ENCODE measurements around the gene ZNF311.

Gene ZNF311

DNA sequence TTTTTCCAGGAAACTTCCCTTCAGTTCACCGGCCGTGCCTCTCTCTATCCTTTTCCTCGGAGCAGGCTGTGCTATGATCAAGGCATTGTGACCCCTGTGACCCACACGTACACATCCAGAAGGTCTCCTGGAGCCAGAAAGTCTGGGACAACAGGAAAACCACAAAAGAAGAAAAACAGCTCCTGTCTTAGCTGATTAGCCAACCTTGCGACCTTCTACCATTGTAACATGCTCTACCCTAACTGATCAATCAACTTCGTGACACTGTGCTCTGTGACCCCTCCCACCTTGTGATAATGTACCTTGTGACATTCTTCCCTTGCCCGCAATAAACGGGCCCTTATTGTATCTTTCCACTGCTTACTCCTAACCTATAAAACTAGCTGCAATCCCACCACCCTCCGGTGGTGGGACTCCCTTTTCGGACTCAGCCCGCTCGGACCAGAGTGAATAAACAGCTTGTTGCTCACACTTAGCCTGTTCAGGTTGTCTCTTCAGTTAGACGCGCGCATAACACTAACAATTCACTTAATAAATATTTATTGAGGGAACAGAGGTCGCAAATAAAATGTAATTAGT lies 24.2 kb downstream of the ZNF311 start:
- peak; percentile 81 for ATAC-seq
- no peak for TF ChIP-seq PPARA (CRISPR knock-in tag; IDR thresholded peaks at IDR 0.05; ENCODE audit: borderline replicate concordance)
- TF ChIP-seq, protein P1, sequence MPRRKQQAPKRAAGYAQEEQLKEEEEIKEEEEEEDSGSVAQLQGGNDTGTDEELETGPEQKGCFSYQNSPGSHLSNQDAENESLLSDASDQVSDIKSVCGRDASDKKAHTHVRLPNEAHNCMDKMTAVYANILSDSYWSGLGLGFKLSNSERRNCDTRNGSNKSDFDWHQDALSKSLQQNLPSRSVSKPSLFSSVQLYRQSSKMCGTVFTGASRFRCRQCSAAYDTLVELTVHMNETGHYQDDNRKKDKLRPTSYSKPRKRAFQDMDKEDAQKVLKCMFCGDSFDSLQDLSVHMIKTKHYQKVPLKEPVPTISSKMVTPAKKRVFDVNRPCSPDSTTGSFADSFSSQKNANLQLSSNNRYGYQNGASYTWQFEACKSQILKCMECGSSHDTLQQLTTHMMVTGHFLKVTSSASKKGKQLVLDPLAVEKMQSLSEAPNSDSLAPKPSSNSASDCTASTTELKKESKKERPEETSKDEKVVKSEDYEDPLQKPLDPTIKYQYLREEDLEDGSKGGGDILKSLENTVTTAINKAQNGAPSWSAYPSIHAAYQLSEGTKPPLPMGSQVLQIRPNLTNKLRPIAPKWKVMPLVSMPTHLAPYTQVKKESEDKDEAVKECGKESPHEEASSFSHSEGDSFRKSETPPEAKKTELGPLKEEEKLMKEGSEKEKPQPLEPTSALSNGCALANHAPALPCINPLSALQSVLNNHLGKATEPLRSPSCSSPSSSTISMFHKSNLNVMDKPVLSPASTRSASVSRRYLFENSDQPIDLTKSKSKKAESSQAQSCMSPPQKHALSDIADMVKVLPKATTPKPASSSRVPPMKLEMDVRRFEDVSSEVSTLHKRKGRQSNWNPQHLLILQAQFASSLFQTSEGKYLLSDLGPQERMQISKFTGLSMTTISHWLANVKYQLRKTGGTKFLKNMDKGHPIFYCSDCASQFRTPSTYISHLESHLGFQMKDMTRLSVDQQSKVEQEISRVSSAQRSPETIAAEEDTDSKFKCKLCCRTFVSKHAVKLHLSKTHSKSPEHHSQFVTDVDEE (CRISPR knock-in tag; IDR thresholded peaks at IDR 0.05): 0 out of 2 replicates have a peak, but pooled peaks have one; percentile 47

DNA sequence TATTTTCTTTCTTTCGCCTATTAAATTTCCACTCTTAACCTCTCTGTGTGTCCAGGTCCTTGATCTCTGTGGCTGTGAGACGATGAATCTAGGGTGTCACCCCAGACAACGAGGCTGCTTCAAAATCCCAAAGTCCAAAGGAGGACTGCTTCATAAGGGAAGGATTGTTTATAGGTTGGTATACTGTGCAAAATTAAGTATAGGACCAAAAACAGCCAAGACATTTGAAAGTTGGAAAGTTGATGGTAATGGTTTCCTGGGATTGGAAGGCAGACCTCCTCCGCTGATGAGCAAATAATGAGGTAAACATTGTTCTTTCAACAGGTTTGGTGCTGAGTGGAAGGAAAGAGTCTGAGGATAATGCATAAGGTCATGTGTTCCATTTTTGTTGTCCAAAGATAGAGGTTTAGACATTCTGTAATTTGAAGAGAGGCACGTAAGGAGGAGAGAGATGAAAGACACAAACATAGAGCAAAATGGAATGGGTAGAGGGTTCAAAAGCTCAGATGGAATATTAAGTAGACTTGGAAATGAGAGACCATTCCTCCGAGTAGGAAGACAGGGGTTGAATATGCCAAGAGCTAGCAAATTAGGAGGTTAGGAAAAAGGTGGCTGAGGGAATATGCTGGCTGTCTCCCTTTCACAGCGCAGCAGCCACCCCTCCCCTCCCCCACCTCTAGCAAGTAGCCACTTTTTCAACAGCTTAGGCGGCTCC lies 24.8 kb downstream of the ZNF311 start:
- no peak for ATAC-seq
- TF ChIP-seq CSDC2 (CRISPR knock-in tag; IDR thresholded peaks at IDR 0.05) (no peak), TOX (CRISPR knock-in tag; IDR thresholded peaks at IDR 0.05; ENCODE audit: borderline replicate concordance) (no peak)
- TF ChIP-seq, protein P1 (CRISPR knock-in tag; IDR thresholded peaks at IDR 0.05): no peak

DNA sequence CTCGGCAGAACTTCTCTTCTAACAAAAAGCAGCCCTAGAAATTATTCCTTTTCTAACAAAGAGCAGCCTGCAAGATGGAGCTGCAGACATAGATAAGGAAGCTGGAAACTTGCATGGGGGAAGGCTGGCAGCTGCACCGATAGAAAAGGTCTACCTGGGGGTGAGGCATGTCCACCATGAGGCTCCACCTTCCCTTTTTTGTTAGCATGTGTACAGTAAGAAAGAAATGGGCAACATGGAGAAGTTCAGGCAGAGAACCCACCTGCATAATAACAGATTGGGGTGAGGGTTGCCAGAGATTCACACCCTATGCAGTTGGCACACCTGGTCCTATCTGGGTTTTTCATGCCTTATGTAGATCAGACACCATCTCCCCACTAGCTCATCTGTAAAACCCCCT lies 25.4 kb downstream of the ZNF311 start:
- no peak for TF ChIP-seq ZFP3 (CRISPR knock-in tag; IDR thresholded peaks at IDR 0.05)
- TF ChIP-seq, protein P2, sequence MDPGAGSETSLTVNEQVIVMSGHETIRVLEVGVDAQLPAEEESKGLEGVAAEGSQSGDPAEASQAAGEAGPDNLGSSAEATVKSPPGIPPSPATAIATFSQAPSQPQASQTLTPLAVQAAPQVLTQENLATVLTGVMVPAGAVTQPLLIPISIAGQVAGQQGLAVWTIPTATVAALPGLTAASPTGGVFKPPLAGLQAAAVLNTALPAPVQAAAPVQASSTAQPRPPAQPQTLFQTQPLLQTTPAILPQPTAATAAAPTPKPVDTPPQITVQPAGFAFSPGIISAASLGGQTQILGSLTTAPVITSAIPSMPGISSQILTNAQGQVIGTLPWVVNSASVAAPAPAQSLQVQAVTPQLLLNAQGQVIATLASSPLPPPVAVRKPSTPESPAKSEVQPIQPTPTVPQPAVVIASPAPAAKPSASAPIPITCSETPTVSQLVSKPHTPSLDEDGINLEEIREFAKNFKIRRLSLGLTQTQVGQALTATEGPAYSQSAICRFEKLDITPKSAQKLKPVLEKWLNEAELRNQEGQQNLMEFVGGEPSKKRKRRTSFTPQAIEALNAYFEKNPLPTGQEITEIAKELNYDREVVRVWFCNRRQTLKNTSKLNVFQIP (CRISPR knock-in tag; IDR thresholded peaks at IDR 0.05; ENCODE audit: borderline replicate concordance, low read depth): no peak
- no peak for TF ChIP-seq TCF4 (CRISPR knock-in tag; IDR thresholded peaks at IDR 0.05; ENCODE audit: borderline replicate concordance)
- no peak for TF ChIP-seq SNAI2 (CRISPR knock-in tag; IDR thresholded peaks at IDR 0.05)
- TF ChIP-seq GLIS3 (CRISPR knock-in tag; IDR thresholded peaks at IDR 0.05): no peak
- TF ChIP-seq ISL1 (CRISPR knock-in tag; IDR thresholded peaks at IDR 0.05): no peak
- TF ChIP-seq ESRRG (CRISPR knock-in tag; IDR thresholded peaks at IDR 0.05): no peak
- no peak for ATAC-seq

DNA sequence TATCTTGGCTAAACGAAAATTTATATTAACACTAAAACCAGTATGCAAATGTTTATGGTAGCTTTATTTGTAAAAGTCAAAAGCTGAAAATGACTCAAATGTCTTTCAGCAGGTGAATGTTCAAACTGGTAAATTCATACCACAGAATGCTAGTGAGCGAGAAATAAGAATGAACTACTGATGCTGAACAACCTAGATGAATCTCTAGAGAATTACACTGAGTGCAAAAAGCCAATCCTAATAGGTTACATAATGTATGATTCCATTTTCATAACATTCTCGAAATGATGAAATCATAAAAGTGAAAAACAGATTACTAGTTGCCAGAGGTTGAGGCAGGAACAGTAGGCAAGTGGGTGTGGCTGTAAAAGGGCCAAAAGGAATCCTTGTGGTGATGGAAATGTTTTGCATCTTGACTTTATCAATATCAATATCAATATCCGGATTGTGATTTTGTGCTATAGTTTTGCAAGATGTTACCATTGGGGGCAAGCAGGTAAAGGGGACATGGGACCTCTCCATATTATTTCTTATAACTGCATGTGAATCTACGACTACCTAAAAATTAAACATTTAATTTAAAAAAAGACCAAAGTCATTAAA lies 26.1 kb downstream of the ZNF311 start:
- TF ChIP-seq SNAI2 (CRISPR knock-in tag; IDR thresholded peaks at IDR 0.05): no peak
- no peak for TF ChIP-seq TCF4 (CRISPR knock-in tag; IDR thresholded peaks at IDR 0.05; ENCODE audit: borderline replicate concordance)
- TF ChIP-seq, protein P3, sequence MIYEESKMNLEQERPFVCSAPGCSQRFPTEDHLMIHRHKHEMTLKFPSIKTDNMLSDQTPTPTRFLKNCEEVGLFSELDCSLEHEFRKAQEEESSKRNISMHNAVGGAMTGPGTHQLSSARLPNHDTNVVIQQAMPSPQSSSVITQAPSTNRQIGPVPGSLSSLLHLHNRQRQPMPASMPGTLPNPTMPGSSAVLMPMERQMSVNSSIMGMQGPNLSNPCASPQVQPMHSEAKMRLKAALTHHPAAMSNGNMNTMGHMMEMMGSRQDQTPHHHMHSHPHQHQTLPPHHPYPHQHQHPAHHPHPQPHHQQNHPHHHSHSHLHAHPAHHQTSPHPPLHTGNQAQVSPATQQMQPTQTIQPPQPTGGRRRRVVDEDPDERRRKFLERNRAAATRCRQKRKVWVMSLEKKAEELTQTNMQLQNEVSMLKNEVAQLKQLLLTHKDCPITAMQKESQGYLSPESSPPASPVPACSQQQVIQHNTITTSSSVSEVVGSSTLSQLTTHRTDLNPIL (CRISPR knock-in tag; IDR thresholded peaks at IDR 0.05; ENCODE audit: low read depth): no peak
- TF ChIP-seq ESRRG (CRISPR knock-in tag; IDR thresholded peaks at IDR 0.05): no peak
- TF ChIP-seq ARNTL (CRISPR knock-in tag; IDR thresholded peaks at IDR 0.05; ENCODE audit: borderline replicate concordance, low read depth): no peak
- TF ChIP-seq, protein P4, sequence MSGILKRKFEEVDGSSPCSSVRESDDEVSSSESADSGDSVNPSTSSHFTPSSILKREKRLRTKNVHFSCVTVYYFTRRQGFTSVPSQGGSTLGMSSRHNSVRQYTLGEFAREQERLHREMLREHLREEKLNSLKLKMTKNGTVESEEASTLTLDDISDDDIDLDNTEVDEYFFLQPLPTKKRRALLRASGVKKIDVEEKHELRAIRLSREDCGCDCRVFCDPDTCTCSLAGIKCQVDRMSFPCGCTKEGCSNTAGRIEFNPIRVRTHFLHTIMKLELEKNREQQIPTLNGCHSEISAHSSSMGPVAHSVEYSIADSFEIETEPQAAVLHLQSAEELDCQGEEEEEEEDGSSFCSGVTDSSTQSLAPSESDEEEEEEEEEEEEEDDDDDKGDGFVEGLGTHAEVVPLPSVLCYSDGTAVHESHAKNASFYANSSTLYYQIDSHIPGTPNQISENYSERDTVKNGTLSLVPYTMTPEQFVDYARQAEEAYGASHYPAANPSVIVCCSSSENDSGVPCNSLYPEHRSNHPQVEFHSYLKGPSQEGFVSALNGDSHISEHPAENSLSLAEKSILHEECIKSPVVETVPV (CRISPR knock-in tag; IDR thresholded peaks at IDR 0.05): no peak
- TF ChIP-seq, protein P2 (CRISPR knock-in tag; IDR thresholded peaks at IDR 0.05; ENCODE audit: borderline replicate concordance, low read depth): no peak
- no peak for TF ChIP-seq GLIS3 (CRISPR knock-in tag; IDR thresholded peaks at IDR 0.05)
- TF ChIP-seq PPARA (CRISPR knock-in tag; IDR thresholded peaks at IDR 0.05; ENCODE audit: borderline replicate concordance): no peak
- TF ChIP-seq, protein P1 (CRISPR knock-in tag; IDR thresholded peaks at IDR 0.05): no peak
- TF ChIP-seq ZFP3 (CRISPR knock-in tag; IDR thresholded peaks at IDR 0.05): no peak
- TF ChIP-seq ZC3H10 (CRISPR knock-in tag; IDR thresholded peaks at IDR 0.05): no peak
- no peak for ATAC-seq

Data from SK-N-SH treated with all-trans-retinoic acid at 6 μM for 48 hours (cell line).